Mesendoderm (in vitro differentiated cells): ENCODE results near the gene ACOXL.

Experiments
- DNase-seq: peaks from one replicate; pipeline ENCODE4 v3.0.0; 2013
- H2AK5ac ChIP-seq: 2 replicates; pipeline ENCODE4 v1.6.1; 2013; ENCODE audit warnings: low read length, inconsistent platforms
- H2BK120ac ChIP-seq: 2 replicates; pipeline ENCODE4 v1.6.1; 2013; ENCODE audit warnings: low read depth, mild to moderate bottlenecking, low read length, moderate library complexity, mixed read lengths
- H2BK15ac ChIP-seq: replicated peaks from 2 replicates; pipeline ENCODE4 v1.6.1; 2013; ENCODE audit warnings: low read depth, mild to moderate bottlenecking, moderate library complexity
- H2BK5ac ChIP-seq: 2 replicates; pipeline ENCODE4 v1.6.1; 2013; ENCODE audit warnings: low read length, inconsistent platforms
- H3K18ac ChIP-seq: 2 replicates; pipeline ENCODE4 v1.6.1; 2013; ENCODE audit warnings: mild to moderate bottlenecking, low read length, mixed read lengths
- H3K23ac ChIP-seq: one replicate; pipeline ENCODE4 v1.6.1; 2013; ENCODE audit warnings: low read length
- H3K27ac ChIP-seq: 2 replicates; pipeline ENCODE4 v1.5.1; 2013; ENCODE audit warnings: low read depth, mild to moderate bottlenecking, inconsistent platforms, low read length, moderate library complexity
- H3K27me3 ChIP-seq: 2 replicates; pipeline ENCODE4 v1.6.1; 2013; ENCODE audit warnings: low read length, control low read depth, mild to moderate bottlenecking, inconsistent platforms; ENCODE audit not compliant: insufficient read depth, poor library complexity
- H3K36me3 ChIP-seq: 2 replicates; pipeline ENCODE4 v1.6.1; 2013; ENCODE audit warnings: low read length, inconsistent platforms; ENCODE audit not compliant: control insufficient read depth, insufficient read depth
- H3K4ac ChIP-seq: one replicate; pipeline ENCODE4 v1.6.1; 2013; ENCODE audit warnings: low read depth, mild to moderate bottlenecking, low read length, moderate library complexity
- H3K4me1 ChIP-seq: 2 replicates; pipeline ENCODE4 v1.6.1; 2013; ENCODE audit warnings: low read depth, low read length, inconsistent platforms; ENCODE audit not compliant: control insufficient read depth
- H3K4me2 ChIP-seq: 2 replicates; pipeline ENCODE4 v1.6.1; 2013; ENCODE audit warnings: low read length
- H3K4me3 ChIP-seq: 2 replicates; pipeline ENCODE4 v1.5.1; 2013; ENCODE audit warnings: mild to moderate bottlenecking, low read length
- H3K56ac ChIP-seq: one replicate; pipeline ENCODE4 v1.6.1; 2013; ENCODE audit warnings: low read length
- H3K79me1 ChIP-seq: 2 replicates; pipeline ENCODE4 v1.6.1; 2013; ENCODE audit warnings: low read length, inconsistent platforms
- H3K79me2 ChIP-seq: 2 replicates; pipeline ENCODE4 v1.6.1; 2013; ENCODE audit warnings: mild to moderate bottlenecking, low read length; ENCODE audit not compliant: control insufficient read depth, insufficient read depth
- H3K9ac ChIP-seq: 2 replicates; pipeline ENCODE4 v1.6.1; 2013; ENCODE audit warnings: low read length, inconsistent platforms
- H4K5ac ChIP-seq: one replicate; pipeline ENCODE4 v1.6.1; 2013; ENCODE audit warnings: low read length
- H4K8ac ChIP-seq: one replicate; pipeline ENCODE4 v1.6.1; 2013; ENCODE audit warnings: low read depth, mild to moderate bottlenecking, control low read depth, low read length, moderate library complexity
- WGBS: extraction: QIAGEN DNeasy Blood & Tissue Kit; methylation state at CpG from one replicate; pipeline ENCODE4 v1.1.7; 2013; ENCODE audit warnings: low lambda C conversion rate, missing lambda C conversion rate; ENCODE audit not compliant: insufficient coverage; ENCODE audit errors: extremely low coverage; 5-methylcytosine and 5-hydroxymethylcytosine counted together

Gene ACOXL

GRCh38 chr2:111046670-111047069 lies 314.3 kb downstream of the ACOXL start:
- Histone ChIP-seq H4K5ac (no peak overlapping the region), H3K23ac (no peak overlapping the region), H3K27me3 (no peaks in the 10 kb centered on the region), H2AK5ac (no peak overlapping the region), H2BK5ac (no peak overlapping the region), H3K4me2 (no peak overlapping the region), H3K79me2 (no peaks in the 10 kb centered on the region), H3K79me1 (no peaks in the 10 kb centered on the region), H3K9ac (no peak overlapping the region), H3K4me1 (no peaks in the 10 kb centered on the region), H2BK15ac (no peak overlapping the region), H3K27ac (no peak overlapping the region), H3K18ac (no peak overlapping the region), H3K36me3 (no peaks in the 10 kb centered on the region), H3K4ac (no peak overlapping the region), H4K8ac (no peak overlapping the region), H3K4me3 (no peak overlapping the region), H3K56ac (no peak overlapping the region), H2BK120ac (no peak overlapping the region)
- DNase-seq, result no peak
- no CpG with 5 or more reads among the region's 5 CpGs for WGBS

GRCh38 chr2:111048856-111049768 lies 316.7 kb downstream of the ACOXL start:
- no peak for DNase-seq
- H3K4ac ChIP-seq, result no peak overlapping the region
- no peak overlapping the region for H3K4me2 ChIP-seq
- no peaks in the 10 kb centered on the region for H3K36me3 ChIP-seq
- no CpG with 5 or more reads among the region's 12 CpGs for WGBS
- no peak overlapping the region for H4K8ac ChIP-seq
- H3K79me1 ChIP-seq, result no peaks in the 10 kb centered on the region
- no peak overlapping the region for H3K27ac ChIP-seq
- no peaks in the 10 kb centered on the region for H3K4me1 ChIP-seq
- H3K79me2 ChIP-seq, result no peaks in the 10 kb centered on the region
- H2BK15ac ChIP-seq, result no peak overlapping the region
- no peak overlapping the region for H3K23ac ChIP-seq
- no peak overlapping the region for H3K18ac ChIP-seq
- H3K9ac ChIP-seq, result no peak overlapping the region
- H3K56ac ChIP-seq, result no peak overlapping the region
- H2BK5ac ChIP-seq, result no peak overlapping the region
- H2BK120ac ChIP-seq, result no peak overlapping the region
- no peaks in the 10 kb centered on the region for H3K27me3 ChIP-seq
- H4K5ac ChIP-seq, result no peak overlapping the region
- H3K4me3 ChIP-seq, result no peak overlapping the region
- H2AK5ac ChIP-seq, result no peak overlapping the region

GRCh38 chr2:111049792-111050640 lies 317.6 kb downstream of the ACOXL start:
- Histone ChIP-seq H3K4ac (no peak overlapping the region), H2BK5ac (no peak overlapping the region), H3K36me3 (no peaks in the 10 kb centered on the region), H3K56ac (no peak overlapping the region), H3K27ac (no peak overlapping the region), H2AK5ac (no peak overlapping the region), H3K23ac (no peak overlapping the region), H3K4me3 (no peak overlapping the region), H2BK120ac (no peak overlapping the region), H2BK15ac (no peak overlapping the region), H3K4me1 (no peaks in the 10 kb centered on the region), H3K9ac (no peak overlapping the region), H3K79me2 (no peaks in the 10 kb centered on the region), H4K5ac (no peak overlapping the region), H3K79me1 (no peaks in the 10 kb centered on the region), H3K4me2 (no peak overlapping the region), H4K8ac (no peak overlapping the region), H3K27me3 (no peaks in the 10 kb centered on the region), H3K18ac (no peak overlapping the region)
- DNase-seq, result no peak
- WGBS, result no CpG with 5 or more reads among the region's 8 CpGs

- H3K4me3 ChIP-seq, result no peak overlapping the region
- no peak overlapping the region for H3K18ac ChIP-seq
- H3K27ac ChIP-seq, result no peak overlapping the region
- DNase-seq, result no peak
- H4K5ac ChIP-seq, result no peak overlapping the region
- H3K56ac ChIP-seq, result no peak overlapping the region
- H4K8ac ChIP-seq, result no peak overlapping the region
- WGBS, result no CpG with 5 or more reads among the region's 9 CpGs
- no peak overlapping the region for H2BK120ac ChIP-seq
- no peaks in the 10 kb centered on the region for H3K36me3 ChIP-seq
- H3K27me3 ChIP-seq, result no peaks in the 10 kb centered on the region
- H3K4me2 ChIP-seq, result no peak overlapping the region
- H3K79me1 ChIP-seq, result no peaks in the 10 kb centered on the region
- H2AK5ac ChIP-seq, result no peak overlapping the region
- H3K9ac ChIP-seq, result no peak overlapping the region
- H3K79me2 ChIP-seq, result no peaks in the 10 kb centered on the region
- H3K4ac ChIP-seq, result no peak overlapping the region
- no peak overlapping the region for H2BK5ac ChIP-seq
- no peak overlapping the region for H2BK15ac ChIP-seq
- no peaks in the 10 kb centered on the region for H3K4me1 ChIP-seq
- H3K23ac ChIP-seq, result no peak overlapping the region
These were observed 318.5 kb downstream of the ACOXL start for GRCh38 chr2:111050701-111051376.

- no peak overlapping the region for H3K4ac ChIP-seq
- WGBS, result no CpG with 5 or more reads among the region's 6 CpGs
- no peak overlapping the region for H3K18ac ChIP-seq
- no peaks in the 10 kb centered on the region for H3K36me3 ChIP-seq
- no peak overlapping the region for H3K27ac ChIP-seq
- no peak overlapping the region for H2BK120ac ChIP-seq
- H3K79me2 ChIP-seq, result no peaks in the 10 kb centered on the region
- H3K9ac ChIP-seq, result no peak overlapping the region
- no peaks in the 10 kb centered on the region for H3K27me3 ChIP-seq
- no peak for DNase-seq
- no peak overlapping the region for H2AK5ac ChIP-seq
- H4K8ac ChIP-seq, result no peak overlapping the region
- no peak overlapping the region for H2BK15ac ChIP-seq
- no peak overlapping the region for H3K23ac ChIP-seq
- H3K4me2 ChIP-seq, result no peak overlapping the region
- H3K79me1 ChIP-seq, result no peaks in the 10 kb centered on the region
- no peak overlapping the region for H4K5ac ChIP-seq
- H2BK5ac ChIP-seq, result no peak overlapping the region
- H3K4me3 ChIP-seq, result no peak overlapping the region
- H3K56ac ChIP-seq, result no peak overlapping the region
- H3K4me1 ChIP-seq, result no peaks in the 10 kb centered on the region
These were observed 320.2 kb downstream of the ACOXL start for GRCh38 chr2:111052621-111053020.
